ENCODE results near the gene KAT6B.
"Not testable (repeated sequence)": the region's sequence is repeated elsewhere in the genome, so short reads cannot be mapped to it uniquely, and the experiment has no call there.

The KAT6B gene

GRCh38 chr10:74887614-74888284 is 61.3 kb downstream of the KAT6B start:
- in situ Hi-C loops (cut with MboI; ENCODE audit: low sequenced_read_pairs) = no loop called here

DNA sequence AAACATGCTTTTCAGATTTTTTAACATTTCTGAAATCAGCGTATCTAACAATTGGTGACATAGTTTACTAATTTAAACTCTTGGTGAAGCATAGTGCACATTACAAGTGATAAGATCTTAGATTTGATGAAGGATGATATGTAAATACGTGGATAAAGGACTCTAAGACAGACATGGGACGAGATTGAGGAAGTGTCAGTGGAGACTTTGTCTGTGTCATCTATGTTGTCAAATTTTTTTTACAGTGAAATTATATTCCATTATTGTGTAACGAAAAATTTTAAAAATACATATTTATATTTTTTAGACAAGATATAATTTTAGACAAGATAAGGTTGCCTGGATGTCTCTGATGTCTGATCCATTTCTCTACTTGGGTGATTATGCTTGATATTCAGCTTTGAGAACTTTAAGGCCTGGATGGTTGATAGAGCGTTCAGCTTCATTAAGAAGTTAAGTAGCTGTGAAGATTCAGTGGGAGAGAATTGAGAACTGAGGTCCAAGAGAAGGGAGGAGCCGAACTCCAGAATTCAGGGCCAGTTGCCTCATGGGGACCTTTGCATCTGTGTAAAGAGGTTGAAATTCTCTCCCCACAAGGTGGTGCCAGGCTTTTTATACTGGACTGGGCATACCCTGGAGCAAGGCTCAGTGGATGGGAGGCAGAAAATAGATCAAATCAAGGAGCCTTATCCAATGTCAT is 62.7 kb downstream of the KAT6B start:
- in situ Hi-C loops (cut with MboI; ENCODE audit: low sequenced_read_pairs) = no loop called here

DNA sequence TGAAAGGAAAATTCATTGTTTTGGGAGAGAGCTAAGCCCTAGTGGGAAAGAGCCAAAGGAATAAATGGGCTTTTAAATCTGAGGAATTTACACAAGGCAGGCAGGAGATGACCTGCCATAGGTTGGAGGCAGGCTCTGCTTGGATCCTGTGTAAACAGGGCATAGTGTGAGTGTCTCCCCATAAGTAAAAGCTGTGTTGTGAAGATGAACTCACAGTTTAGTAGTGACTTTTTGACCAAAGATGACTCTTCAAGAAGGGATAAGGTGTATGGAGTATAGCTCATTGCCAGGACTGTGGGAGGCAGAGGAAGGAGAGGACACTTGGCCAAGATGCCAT is 63.2 kb downstream of the KAT6B start:
- in situ Hi-C loops (cut with MboI; ENCODE audit: low sequenced_read_pairs) = no loop called here

- in situ Hi-C loops (cut with MboI; ENCODE audit: low sequenced_read_pairs) = no loop called here
Measured at GRCh38 chr10:74890460-74890859, 64.1 kb downstream of the KAT6B start.

DNA sequence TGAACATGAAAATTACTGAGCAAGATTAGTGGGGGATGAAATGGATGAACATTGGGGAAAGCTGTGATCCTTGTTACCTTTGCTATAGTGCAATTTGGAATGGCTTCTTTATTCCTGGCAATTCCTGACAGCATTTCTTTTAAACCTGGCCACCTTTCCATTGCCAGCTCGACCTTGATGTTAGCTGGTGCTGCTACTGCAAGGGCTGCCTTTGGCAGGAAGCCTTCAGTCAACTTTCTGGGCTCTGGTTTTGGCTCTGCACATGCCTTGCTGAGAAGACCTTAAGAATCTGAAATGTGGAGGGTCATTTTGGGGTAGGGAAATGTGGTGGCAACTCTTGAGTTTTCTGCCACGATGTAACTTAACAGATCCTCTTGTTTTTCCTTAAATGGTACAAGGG is 64.7 kb downstream of the KAT6B start:
- in situ Hi-C loops (cut with MboI; ENCODE audit: low sequenced_read_pairs) = no loop called here

DNA sequence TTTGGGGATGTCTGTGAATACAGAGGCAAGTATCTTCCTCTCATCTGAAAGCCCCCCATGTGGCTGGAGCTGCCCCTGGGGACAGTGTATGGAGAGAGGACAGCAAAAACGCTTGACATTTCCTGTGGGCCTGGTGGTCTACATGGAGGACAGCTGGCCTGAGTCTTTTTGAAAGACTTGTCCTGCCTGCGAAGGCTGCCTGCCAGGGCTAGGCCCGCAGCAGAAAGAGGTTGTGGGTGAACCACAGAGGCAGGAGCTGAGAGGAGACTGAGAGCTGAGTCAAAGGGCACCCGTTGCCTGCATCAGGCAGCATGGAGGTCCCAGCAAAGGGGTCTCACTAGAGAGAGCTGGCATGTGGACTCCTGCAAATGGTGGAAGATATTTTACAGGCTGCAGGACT is 66.4 kb downstream of the KAT6B start:
- in situ Hi-C loops (cut with MboI; ENCODE audit: low sequenced_read_pairs) = no loop called here

DNA sequence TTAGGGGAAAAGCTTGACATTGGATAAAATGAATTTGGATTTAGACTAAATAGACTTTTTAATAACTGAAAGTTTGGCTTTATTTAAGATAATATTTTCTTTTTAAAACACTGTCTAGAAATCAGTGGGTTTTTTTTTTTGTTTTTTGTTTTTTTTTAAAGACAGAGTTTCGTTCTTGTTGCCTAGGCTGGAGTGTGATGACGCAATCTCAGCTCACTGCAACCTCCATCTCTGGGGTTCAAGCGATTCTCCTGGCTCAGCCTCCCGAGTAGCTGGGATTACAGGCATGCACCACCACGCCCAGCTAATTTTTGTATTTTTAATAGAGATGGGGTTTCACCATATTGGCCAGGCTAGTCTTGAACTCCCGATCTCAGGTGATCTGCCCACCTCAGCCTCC is 66.9 kb downstream of the KAT6B start:
- in situ Hi-C loops (cut with MboI; ENCODE audit: low sequenced_read_pairs) = not testable (repeated sequence)

DNA sequence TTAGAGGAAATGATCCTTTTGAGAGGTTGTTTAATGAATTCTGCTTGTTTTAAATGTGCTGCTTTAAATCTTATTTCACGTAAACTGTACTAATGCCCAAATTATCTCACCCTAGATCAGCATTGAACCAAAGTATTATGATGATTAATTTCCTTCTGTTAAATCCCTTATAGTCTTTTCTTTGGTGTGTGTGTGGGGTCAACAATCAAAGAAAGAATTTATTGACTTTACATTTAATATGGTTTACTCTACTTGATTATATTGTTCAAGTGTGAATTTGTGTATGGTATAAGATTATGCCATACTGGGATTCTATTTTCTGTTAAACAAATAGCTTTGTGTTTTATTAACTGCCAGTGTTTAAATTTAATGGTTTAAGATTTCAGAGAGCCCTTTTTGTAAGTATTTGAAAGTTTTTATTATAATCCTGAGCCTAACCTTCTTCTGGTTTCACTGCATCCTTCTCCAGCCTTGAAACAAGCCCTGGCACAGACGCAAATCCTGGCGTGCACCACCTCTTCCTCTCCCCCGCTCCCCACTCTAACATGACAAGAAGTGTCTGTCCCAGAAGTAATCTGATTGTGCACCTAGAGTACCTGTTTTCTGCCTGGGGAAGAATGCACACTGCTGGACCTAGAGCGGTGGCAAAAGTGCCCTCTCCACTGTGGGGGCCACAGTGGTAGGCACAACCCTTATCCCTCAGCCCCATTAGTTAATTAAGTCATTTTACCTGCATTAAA is 70.6 kb downstream of the KAT6B start:
- in situ Hi-C loops (cut with MboI; ENCODE audit: low sequenced_read_pairs) = no loop called here

DNA sequence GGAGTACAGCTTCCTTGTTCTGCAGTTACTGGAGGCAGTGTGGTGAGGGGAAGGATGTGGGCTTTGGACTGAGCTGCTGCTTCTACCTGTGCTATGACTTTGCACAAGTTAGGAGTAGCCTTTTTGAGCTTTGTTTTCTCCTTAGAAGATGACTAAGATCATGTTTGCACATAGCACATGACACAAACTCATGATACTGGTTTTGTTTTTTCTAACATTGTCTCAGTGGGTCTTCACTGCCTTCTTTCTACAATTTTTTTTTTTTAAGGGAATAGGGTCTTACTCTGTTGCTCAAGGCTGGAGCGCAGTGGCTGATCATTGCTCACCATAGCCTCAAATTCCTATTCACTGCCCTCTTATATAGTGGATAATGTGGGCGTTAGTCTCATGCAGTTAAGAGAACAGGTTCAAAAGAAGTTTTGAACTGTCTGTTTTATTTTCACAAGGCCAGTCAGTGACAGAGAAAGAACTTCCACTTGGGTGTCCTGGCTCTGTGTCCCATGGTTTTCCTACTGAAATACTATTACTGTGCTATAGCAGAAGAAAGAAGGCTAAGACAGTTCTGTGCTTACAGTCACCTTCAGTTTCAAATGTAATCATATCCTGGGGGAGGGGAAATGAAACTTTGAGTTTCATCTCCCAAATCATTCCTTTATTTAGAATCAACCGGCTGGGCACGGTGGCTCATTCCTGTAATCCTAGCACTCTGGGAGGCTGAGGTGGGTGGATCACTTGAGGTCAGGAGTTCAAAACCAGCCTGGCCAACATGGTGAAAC is 72.0 kb downstream of the KAT6B start:
- in situ Hi-C loops (cut with MboI; ENCODE audit: low sequenced_read_pairs) = no loop called here

- in situ Hi-C loops (cut with MboI; ENCODE audit: low sequenced_read_pairs) = no loop called here
Measured at GRCh38 chr10:74900297-74900696, 73.9 kb downstream of the KAT6B start.

DNA sequence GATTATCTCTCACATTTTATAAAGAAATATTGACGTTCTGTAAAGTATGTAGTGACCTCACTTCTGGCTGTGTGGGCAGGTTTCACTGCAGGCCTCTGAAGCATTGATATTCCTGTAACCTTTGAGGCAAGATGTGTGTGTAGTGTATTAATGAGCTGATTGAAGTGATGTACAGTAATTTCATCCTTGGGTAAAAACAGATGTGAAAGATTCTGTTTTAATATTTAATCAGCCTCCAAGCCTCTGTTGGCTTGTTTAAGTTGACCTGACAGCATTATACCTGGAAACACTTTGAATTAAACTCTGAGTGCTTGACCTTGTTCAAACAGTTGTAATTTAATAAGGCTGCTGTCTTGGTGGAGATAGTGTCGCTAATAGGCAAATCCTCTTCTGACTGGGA is 74.9 kb downstream of the KAT6B start:
- in situ Hi-C loops (cut with MboI; ENCODE audit: low sequenced_read_pairs) = no loop called here

- in situ Hi-C loops (cut with MboI; ENCODE audit: low sequenced_read_pairs) = no loop called here
Measured at GRCh38 chr10:74901867-74902450, 75.6 kb downstream of the KAT6B start.

- in situ Hi-C loops (cut with MboI; ENCODE audit: low sequenced_read_pairs) = no loop called here
Measured at GRCh38 chr10:74903491-74903890, 77.1 kb downstream of the KAT6B start.

- in situ Hi-C loops (cut with MboI; ENCODE audit: low sequenced_read_pairs) = no loop called here
Measured at GRCh38 chr10:74906611-74907198, 80.3 kb downstream of the KAT6B start.

- in situ Hi-C loops (cut with MboI; ENCODE audit: low sequenced_read_pairs) = no loop called here
Measured at GRCh38 chr10:74909670-74910069, 83.3 kb downstream of the KAT6B start.

- in situ Hi-C loops (cut with MboI; ENCODE audit: low sequenced_read_pairs) = no loop called here
Measured at GRCh38 chr10:74910241-74910975, 84.0 kb downstream of the KAT6B start.

DNA sequence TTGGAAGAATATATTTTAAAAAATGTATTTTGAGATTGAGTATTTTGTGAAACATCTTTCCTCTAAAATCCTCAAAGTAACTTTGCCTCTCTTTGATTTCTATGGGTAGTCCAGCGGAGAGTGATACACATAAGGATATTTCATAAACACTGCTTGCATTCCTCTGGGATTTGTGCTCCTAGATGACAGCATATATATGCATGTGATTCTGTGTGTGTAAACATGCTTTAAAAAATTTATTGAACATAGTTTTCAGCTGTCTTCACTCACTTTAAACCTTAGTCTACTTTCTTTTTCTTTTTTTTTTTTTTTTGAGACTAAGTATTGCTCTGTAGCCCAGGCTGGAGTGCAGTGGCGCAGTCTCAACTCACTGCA is 84.6 kb downstream of the KAT6B start:
- in situ Hi-C loops (cut with MboI; ENCODE audit: low sequenced_read_pairs) = no loop called here

DNA sequence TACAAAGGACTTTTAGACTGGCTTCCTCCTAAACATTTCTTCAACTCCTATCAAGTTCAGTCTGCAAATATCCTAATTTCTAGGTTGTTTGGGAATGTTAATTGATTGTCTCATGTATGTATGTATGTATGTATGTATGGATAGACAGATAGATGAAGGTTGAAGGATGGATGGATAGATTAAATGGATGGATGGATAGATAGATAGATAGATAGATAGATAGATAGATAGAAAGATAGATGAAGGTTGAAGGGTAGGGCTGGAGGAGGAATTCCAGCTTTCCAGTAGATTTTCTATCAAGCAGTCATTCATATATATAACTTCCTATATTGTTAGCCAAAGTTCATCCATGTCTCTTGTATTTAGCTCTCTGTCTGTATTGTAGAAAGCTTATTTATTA is 85.8 kb downstream of the KAT6B start:
- in situ Hi-C loops (cut with MboI; ENCODE audit: low sequenced_read_pairs) = no loop called here

- in situ Hi-C loops (cut with MboI; ENCODE audit: low sequenced_read_pairs) = no loop called here
Measured at GRCh38 chr10:74912682-74913081, 86.3 kb downstream of the KAT6B start.

- in situ Hi-C loops (cut with MboI; ENCODE audit: low sequenced_read_pairs) = no loop called here
Measured at GRCh38 chr10:74913377-74913979, 87.1 kb downstream of the KAT6B start.
